A549 (cell line): ENCODE data around the gene APCDD1L. TPM values are rescaled to one million over a fixed set of nuclear protein-coding genes. Genes with fewer than 3 reads are reported as not detected.

Experiments
- ATAC-seq, 2 experiments: fragments of 200-7000 bp in 1 of 2; fragments of >200 bp in 1 of 2; cut with Nextera tagmentation in 1 of 2; cut with Tn5 transposase in 1 of 2; 3 replicates each; pipeline versions ENCODE4 v1.8.0 to v1.9.1; 2018 to 2020; ENCODE audit warnings: mild to moderate bottlenecking in 1 of 2, moderate library complexity in 1 of 2
- CTCF ChIA-PET: fragments of 300-600 bp; sonication (Branson Sonifier 250); formaldehyde crosslinking; extraction: SDS; loops from one replicate; lab custom pipeline; 2021; ENCODE audit warnings: antibody characterized with exemption, inconsistent platforms; lab: Yijun Ruan, JAX
- POLR2A ChIA-PET: fragments of 350-600 bp; formaldehyde crosslinking; extraction: SDS; loops from one replicate; lab custom pipeline; 2021; ENCODE audit warnings: antibody characterized with exemption, inconsistent platforms; lab: Yijun Ruan, JAX
- DNase-seq, 2 experiments: peaks; one replicate each; pipeline versions ENCODE4 v3.0.0 to v3.0.0-alpha.2; 2011 to 2016; ENCODE audit warnings: low read depth in 1 of 2, low spot score in 1 of 2
- FAIRE-seq: peaks from 2 replicates; lab custom pipeline; 2011; peaks lifted over from hg19 to GRCh38; lab: Jason Lieb, UNC
- H3K27ac ChIP-seq, 2 experiments: fragments of >200 bp; sonication (Bioruptor Twin); formaldehyde crosslinking; 3 replicates each; pipeline ENCODE4 v1.5.1; 2016 to 2017
- H3K4me1 ChIP-seq: fragments of >200 bp; sonication (Bioruptor Twin); formaldehyde crosslinking; 3 replicates; pipeline ENCODE4 v1.6.1; 2016
- H3K4me2 ChIP-seq: fragments of >200 bp; sonication (Bioruptor Twin); formaldehyde crosslinking; 3 replicates; pipeline ENCODE4 v1.6.1; 2016
- H3K4me3 ChIP-seq: fragments of >200 bp; sonication (Bioruptor Twin); formaldehyde crosslinking; 3 replicates; pipeline ENCODE4 v1.5.1; 2016
- H3K9me3 ChIP-seq: fragments of >200 bp; sonication (Bioruptor Twin); formaldehyde crosslinking; 3 replicates; pipeline ENCODE4 v1.6.1; 2016
- CBX2 ChIP-seq: fragments of 200-600 bp; sonication (generic); IDR thresholded peaks from 2 replicates; pipeline ENCODE4 v1.6.1; 2016; ENCODE audit warnings: low read depth, mild to moderate bottlenecking, borderline replicate concordance
- CBX8 ChIP-seq: fragments of 200-600 bp; sonication (generic); IDR thresholded peaks from 2 replicates; pipeline ENCODE4 v1.6.1; 2016
- CHD2 ChIP-seq: fragments of 150-350 bp; IDR thresholded peaks from 2 replicates; pipeline ENCODE4 v1.6.1; 2014; ENCODE audit warnings: low read length; ENCODE audit not compliant: partially characterized antibody
- EHF ChIP-seq: fragments of 250-450 bp; sonication (Bioruptor Pico); IDR thresholded peaks from 2 replicates; pipeline ENCODE4 v1.5.0; 2020; ENCODE audit warnings: mild to moderate bottlenecking
- FOXS1 ChIP-seq: fragments of 250-450 bp; sonication (Bioruptor Pico); IDR thresholded peaks from 2 replicates; pipeline ENCODE4 v1.5.0; 2020; ENCODE audit warnings: mild to moderate bottlenecking, moderate library complexity
- HDAC2 ChIP-seq: fragments of 200-600 bp; sonication (generic); IDR thresholded peaks from 2 replicates; pipeline ENCODE4 v1.6.1; 2016
- HOXA7 ChIP-seq: fragments of 250-450 bp; sonication (Bioruptor Pico); IDR thresholded peaks from 2 replicates; pipeline ENCODE4 v1.5.0; 2020; ENCODE audit warnings: mild to moderate bottlenecking, moderate library complexity
- HOXB13 ChIP-seq: fragments of 250-450 bp; sonication (Bioruptor Pico); IDR thresholded peaks from 2 replicates; pipeline ENCODE4 v1.5.0; 2020; ENCODE audit warnings: low read depth, mild to moderate bottlenecking, moderate library complexity
- HOXB5 ChIP-seq: fragments of 250-450 bp; sonication (Bioruptor Pico); IDR thresholded peaks from 2 replicates; pipeline ENCODE4 v1.5.0; 2020; ENCODE audit warnings: mild to moderate bottlenecking, moderate library complexity
- JUN ChIP-seq, 2 experiments: fragments of >200 bp; sonication (Bioruptor Twin); formaldehyde crosslinking; IDR thresholded peaks; 2 replicates in 1 of 2; 3 replicates in 1 of 2; pipeline ENCODE4 v1.6.1; 2016 to 2017
- MAFK ChIP-seq: fragments of 450-650 bp; IDR thresholded peaks from 2 replicates; pipeline ENCODE4 v1.6.1; 2014; ENCODE audit not compliant: partially characterized antibody
- MAX ChIP-seq: IDR thresholded peaks from 2 replicates; pipeline ENCODE4 v1.6.1; 2012
- MYC ChIP-seq: IDR thresholded peaks from 2 replicates; pipeline ENCODE4 v1.6.1; 2012; ENCODE audit warnings: mild to moderate bottlenecking, inconsistent platforms, low read length, improper control_type of control experiment, borderline replicate concordance
- NFE2L2 ChIP-seq: fragments of 150-350 bp; conservative IDR thresholded peaks from 2 replicates; pipeline ENCODE4 v1.6.1; 2014; ENCODE audit warnings: low read length
- NPAS2 ChIP-seq: fragments of 250-450 bp; sonication (Bioruptor Pico); IDR thresholded peaks from 2 replicates; pipeline ENCODE4 v1.8.0; 2022; ENCODE audit warnings: mild to moderate bottlenecking, moderate library complexity, borderline replicate concordance
- POLR2A ChIP-seq: IDR thresholded peaks from 2 replicates; pipeline ENCODE4 v1.6.1; 2012; ENCODE audit warnings: mild to moderate bottlenecking, low read length
- RAD21 ChIP-seq, 2 experiments: fragments of >200 bp in 1 of 2; sonication (Bioruptor Twin) in 1 of 2; formaldehyde crosslinking in 1 of 2; IDR thresholded peaks in 1 of 2; conservative IDR thresholded peaks in 1 of 2; 2 replicates in 1 of 2; 3 replicates in 1 of 2; pipeline ENCODE4 v1.6.1; 2012 to 2018; ENCODE audit warnings: inconsistent platforms in 1 of 2
- RARB ChIP-seq: fragments of 250-450 bp; sonication (Bioruptor Pico); IDR thresholded peaks from 2 replicates; pipeline ENCODE4 v1.8.0; 2021; ENCODE audit warnings: mild to moderate bottlenecking, moderate library complexity
- SMC3 ChIP-seq: fragments of >200 bp; sonication (Bioruptor Twin); formaldehyde crosslinking; IDR thresholded peaks from 3 replicates; pipeline ENCODE4 v1.6.1; 2018; ENCODE audit warnings: inconsistent platforms
- ZC3H11A ChIP-seq: fragments of 450-650 bp; IDR thresholded peaks from 2 replicates; pipeline ENCODE4 v1.6.1; 2014; ENCODE audit warnings: antibody characterized with exemption, mild to moderate bottlenecking
- ZSCAN20 ChIP-seq: fragments of 250-450 bp; sonication (Bioruptor Pico); IDR thresholded peaks from 2 replicates; pipeline ENCODE4 v1.8.0; 2022; ENCODE audit warnings: mild to moderate bottlenecking, moderate library complexity
- WGBS: methylation state at CpG from one replicate; pipeline ENCODE4 v1.1.6; 2017; ENCODE audit errors: missing lambda C conversion rate; 5-methylcytosine and 5-hydroxymethylcytosine counted together
- polyA plus RNA-seq, 4 experiments: library from polyadenylated mRNA; depleted of rRNA in 3 of 4; stranded (reverse); fragments of >200 nt; fragmentation: RNase III in 1 of 4; extraction: RNeasy Plus Mini Kit Qiagen cat#74134 plus additional on column Dnase treatment in 1 of 4; gene quantifications; 2 replicates in 3 of 4; 3 replicates in 1 of 4; pipeline ENCODE4 v1.2.3, GENCODE V29; 2011 to 2017
- TF ChIP-seq, protein P1 (sequence below): fragments of 250-450 bp; sonication (Bioruptor Pico); IDR thresholded peaks from 2 replicates; pipeline ENCODE4 v1.5.0; 2020; ENCODE audit warnings: low read depth, mild to moderate bottlenecking, moderate library complexity
- TF ChIP-seq, protein P2 (sequence below): IDR thresholded peaks from 2 replicates; pipeline ENCODE4 v1.6.1; 2012; ENCODE audit warnings: low read depth, borderline replicate concordance
- TF ChIP-seq, protein P3 (sequence below): fragments of 200-600 bp; sonication (generic); IDR thresholded peaks from 2 replicates; pipeline ENCODE4 v1.6.1; 2016; ENCODE audit warnings: antibody characterized with exemption, mild to moderate bottlenecking, moderate library complexity
- TF ChIP-seq, protein P4 (sequence below): fragments of >200 bp; sonication (Bioruptor Twin); formaldehyde crosslinking; IDR thresholded peaks from 3 replicates; pipeline ENCODE4 v1.6.1; 2016
- TF ChIP-seq, protein P5 (sequence below): fragments of 150-350 bp; IDR thresholded peaks from 2 replicates; pipeline ENCODE4 v1.6.1; 2014; ENCODE audit warnings: low read depth, mild to moderate bottlenecking, low read length
- TF ChIP-seq, protein P6 (sequence below): fragments of 250-450 bp; sonication (Bioruptor Pico); IDR thresholded peaks from 2 replicates; pipeline ENCODE4 v1.5.0; 2021; ENCODE audit warnings: mild to moderate bottlenecking, moderate library complexity, borderline replicate concordance

The APCDD1L gene
- polyA plus RNA-seq, 2 of the 4 experiments (the other 2 are of a cell fraction), result not detected

DNA sequence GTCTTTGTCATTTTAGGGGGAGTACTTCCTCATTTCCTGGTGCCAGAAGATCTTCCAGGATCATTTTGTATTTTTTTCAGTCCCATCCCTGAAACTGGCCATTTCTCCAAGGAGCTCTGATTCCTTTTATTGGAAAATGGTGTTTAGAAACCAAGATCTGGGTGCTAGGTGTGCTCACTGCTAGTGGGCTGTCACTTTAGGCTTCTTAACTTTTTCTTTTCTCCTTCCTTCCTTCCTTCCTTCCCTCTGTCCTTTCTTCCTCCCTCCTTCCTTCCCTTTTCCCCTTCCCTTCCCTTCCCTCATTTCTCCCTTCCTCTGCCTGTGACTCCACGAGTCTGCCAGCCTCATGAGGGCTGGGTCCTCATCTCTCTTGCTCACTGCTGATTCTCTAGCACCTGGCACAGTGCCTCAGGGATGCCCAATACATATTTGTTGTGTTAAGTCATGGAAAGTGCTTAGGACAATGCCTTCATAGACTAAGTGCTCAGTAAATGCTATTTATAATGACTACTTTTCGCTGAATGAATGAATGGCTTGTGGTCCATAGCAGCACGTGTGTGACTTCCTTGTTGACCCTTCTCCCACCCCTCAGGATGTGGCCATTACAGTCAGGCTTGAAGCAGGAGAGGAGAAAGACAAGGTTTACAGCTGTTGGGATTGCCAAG, 36.9 kb downstream of the APCDD1L start:
- CTCF ChIA-PET, result interaction anchor here (0.7 kb wide), 1 partner anchor 140 kb away, joined by 5 read pairs; no protein-coding TSS in a partner anchor
- ATAC-seq, result no peak

GRCh38 chr20:58475466-58475865, 39.7 kb downstream of the APCDD1L start:
- Histone ChIP-seq H3K27ac (no peak overlapping the region), H3K4me1 (no peaks in the 10 kb centered on the region), H3K9me3 (peaks cover 30% of the 10 kb centered on the region; the same call in 2 of the 3 replicates), H3K4me2 (no peak overlapping the region), H3K4me3 (no peak overlapping the region)
- WGBS, result 63% methylated on average over 10 of the region's 10 CpGs
- CTCF ChIA-PET, result no interaction called here
- no peak for ATAC-seq
- FAIRE-seq, result no peak
- POLR2A ChIA-PET, result no interaction called here
- DNase-seq, result no peak
- TF ChIP-seq MAX (no peak), POLR2A (no peak), ZSCAN20 (no peak), SMC3 (no peak), JUN (IDR thresholded peaks at IDR 0.05) (no peak), CHD2 (no peak), HOXB13 (no peak), NFE2L2 (no peak), MYC (no peak), EHF (CRISPR knock-in tag) (no peak), HOXB5 (CRISPR knock-in tag) (no peak), CBX2 (no peak), FOXS1 (CRISPR knock-in tag) (no peak), RAD21 (conservative IDR thresholded peaks at IDR 0.05 in 1 of 2, IDR thresholded peaks at IDR 0.05 in 1 of 2) (no peak), ZC3H11A (no peak)
- TF ChIP-seq, protein P1, sequence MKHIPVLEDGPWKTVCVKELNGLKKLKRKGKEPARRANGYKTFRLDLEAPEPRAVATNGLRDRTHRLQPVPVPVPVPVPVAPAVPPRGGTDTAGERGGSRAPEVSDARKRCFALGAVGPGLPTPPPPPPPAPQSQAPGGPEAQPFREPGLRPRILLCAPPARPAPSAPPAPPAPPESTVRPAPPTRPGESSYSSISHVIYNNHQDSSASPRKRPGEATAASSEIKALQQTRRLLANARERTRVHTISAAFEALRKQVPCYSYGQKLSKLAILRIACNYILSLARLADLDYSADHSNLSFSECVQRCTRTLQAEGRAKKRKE (CRISPR knock-in tag), result no peak
- TF ChIP-seq, protein P2, sequence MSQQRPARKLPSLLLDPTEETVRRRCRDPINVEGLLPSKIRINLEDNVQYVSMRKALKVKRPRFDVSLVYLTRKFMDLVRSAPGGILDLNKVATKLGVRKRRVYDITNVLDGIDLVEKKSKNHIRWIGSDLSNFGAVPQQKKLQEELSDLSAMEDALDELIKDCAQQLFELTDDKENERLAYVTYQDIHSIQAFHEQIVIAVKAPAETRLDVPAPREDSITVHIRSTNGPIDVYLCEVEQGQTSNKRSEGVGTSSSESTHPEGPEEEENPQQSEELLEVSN, result no peak
- TF ChIP-seq, protein P3, sequence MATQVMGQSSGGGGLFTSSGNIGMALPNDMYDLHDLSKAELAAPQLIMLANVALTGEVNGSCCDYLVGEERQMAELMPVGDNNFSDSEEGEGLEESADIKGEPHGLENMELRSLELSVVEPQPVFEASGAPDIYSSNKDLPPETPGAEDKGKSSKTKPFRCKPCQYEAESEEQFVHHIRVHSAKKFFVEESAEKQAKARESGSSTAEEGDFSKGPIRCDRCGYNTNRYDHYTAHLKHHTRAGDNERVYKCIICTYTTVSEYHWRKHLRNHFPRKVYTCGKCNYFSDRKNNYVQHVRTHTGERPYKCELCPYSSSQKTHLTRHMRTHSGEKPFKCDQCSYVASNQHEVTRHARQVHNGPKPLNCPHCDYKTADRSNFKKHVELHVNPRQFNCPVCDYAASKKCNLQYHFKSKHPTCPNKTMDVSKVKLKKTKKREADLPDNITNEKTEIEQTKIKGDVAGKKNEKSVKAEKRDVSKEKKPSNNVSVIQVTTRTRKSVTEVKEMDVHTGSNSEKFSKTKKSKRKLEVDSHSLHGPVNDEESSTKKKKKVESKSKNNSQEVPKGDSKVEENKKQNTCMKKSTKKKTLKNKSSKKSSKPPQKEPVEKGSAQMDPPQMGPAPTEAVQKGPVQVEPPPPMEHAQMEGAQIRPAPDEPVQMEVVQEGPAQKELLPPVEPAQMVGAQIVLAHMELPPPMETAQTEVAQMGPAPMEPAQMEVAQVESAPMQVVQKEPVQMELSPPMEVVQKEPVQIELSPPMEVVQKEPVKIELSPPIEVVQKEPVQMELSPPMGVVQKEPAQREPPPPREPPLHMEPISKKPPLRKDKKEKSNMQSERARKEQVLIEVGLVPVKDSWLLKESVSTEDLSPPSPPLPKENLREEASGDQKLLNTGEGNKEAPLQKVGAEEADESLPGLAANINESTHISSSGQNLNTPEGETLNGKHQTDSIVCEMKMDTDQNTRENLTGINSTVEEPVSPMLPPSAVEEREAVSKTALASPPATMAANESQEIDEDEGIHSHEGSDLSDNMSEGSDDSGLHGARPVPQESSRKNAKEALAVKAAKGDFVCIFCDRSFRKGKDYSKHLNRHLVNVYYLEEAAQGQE, result no peak
- TF ChIP-seq, protein P4, sequence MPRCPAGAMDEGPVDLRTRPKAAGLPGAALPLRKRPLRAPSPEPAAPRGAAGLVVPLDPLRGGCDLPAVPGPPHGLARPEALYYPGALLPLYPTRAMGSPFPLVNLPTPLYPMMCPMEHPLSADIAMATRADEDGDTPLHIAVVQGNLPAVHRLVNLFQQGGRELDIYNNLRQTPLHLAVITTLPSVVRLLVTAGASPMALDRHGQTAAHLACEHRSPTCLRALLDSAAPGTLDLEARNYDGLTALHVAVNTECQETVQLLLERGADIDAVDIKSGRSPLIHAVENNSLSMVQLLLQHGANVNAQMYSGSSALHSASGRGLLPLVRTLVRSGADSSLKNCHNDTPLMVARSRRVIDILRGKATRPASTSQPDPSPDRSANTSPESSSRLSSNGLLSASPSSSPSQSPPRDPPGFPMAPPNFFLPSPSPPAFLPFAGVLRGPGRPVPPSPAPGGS, result no peak
- TF ChIP-seq, protein P5, sequence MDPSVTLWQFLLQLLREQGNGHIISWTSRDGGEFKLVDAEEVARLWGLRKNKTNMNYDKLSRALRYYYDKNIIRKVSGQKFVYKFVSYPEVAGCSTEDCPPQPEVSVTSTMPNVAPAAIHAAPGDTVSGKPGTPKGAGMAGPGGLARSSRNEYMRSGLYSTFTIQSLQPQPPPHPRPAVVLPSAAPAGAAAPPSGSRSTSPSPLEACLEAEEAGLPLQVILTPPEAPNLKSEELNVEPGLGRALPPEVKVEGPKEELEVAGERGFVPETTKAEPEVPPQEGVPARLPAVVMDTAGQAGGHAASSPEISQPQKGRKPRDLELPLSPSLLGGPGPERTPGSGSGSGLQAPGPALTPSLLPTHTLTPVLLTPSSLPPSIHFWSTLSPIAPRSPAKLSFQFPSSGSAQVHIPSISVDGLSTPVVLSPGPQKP, result no peak

More for the DNA sequence above, 36.9 kb downstream of the APCDD1L start:
- WGBS, result 5% methylated on average over 3 of the region's 3 CpGs
- Histone ChIP-seq H3K27ac (no peak overlapping the region), H3K9me3 (peaks cover 44% of the 10 kb centered on the region; the same call in 2 of the 3 replicates), H3K4me2 (no peak overlapping the region), H3K4me1 (no peaks in the 10 kb centered on the region), H3K4me3 (no peak overlapping the region)
- DNase-seq (no peak), FAIRE-seq (no peak)
- POLR2A ChIA-PET, result no interaction called here
- TF ChIP-seq MAFK (no peak), RARB (CRISPR knock-in tag) (no peak), HOXB5 (CRISPR knock-in tag) (no peak), CBX8 (no peak), NPAS2 (CRISPR knock-in tag) (no peak), MYC (no peak), HOXA7 (CRISPR knock-in tag) (no peak), HDAC2 (no peak)
- TF ChIP-seq, protein P6, sequence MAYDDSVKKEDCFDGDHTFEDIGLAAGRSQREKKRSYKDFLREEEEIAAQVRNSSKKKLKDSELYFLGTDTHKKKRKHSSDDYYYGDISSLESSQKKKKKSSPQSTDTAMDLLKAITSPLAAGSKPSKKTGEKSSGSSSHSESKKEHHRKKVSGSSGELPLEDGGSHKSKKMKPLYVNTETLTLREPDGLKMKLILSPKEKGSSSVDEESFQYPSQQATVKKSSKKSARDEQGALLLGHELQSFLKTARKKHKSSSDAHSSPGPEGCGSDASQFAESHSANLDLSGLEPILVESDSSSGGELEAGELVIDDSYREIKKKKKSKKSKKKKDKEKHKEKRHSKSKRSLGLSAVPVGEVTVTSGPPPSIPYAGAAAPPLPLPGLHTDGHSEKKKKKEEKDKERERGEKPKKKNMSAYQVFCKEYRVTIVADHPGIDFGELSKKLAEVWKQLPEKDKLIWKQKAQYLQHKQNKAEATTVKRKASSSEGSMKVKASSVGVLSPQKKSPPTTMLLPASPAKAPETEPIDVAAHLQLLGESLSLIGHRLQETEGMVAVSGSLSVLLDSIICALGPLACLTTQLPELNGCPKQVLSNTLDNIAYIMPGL (CRISPR knock-in tag), result no peak
